H1 (cell line): ENCODE data around the gene CLMP.

Experiments used
- CBX5 ChIP-seq: fragments of 300-800, 300-1000 bp; sonication (generic); IDR thresholded peaks from 2 replicates; pipeline ENCODE4 v1.7.1; 2016; ENCODE audit warnings: antibody characterized with exemption, low read length, low read depth
- CTCF ChIP-seq, 3 experiments: IDR thresholded peaks; 1 replicate in 2 of 3; 2 replicates in 1 of 3; pipeline versions ENCODE4 v1.5.1 to v1.6.1; 2011; ENCODE audit warnings: low read length in 3 of 3, mild to moderate bottlenecking in 3 of 3, inconsistent platforms in 2 of 3, low read depth in 1 of 3, moderate library complexity in 1 of 3; ENCODE audit not compliant: insufficient read depth in 1 of 3; ENCODE audit errors: control extremely low read depth in 1 of 3
- EZH2 ChIP-seq: fragments of 200-600 bp; sonication (generic); IDR thresholded peaks from 2 replicates; pipeline ENCODE4 v1.7.1; 2012; ENCODE audit warnings: low read depth, mild to moderate bottlenecking, moderate library complexity, low read length, inconsistent platforms; ENCODE audit not compliant: severe bottlenecking
- GABPA ChIP-seq: IDR thresholded peaks from 2 replicates; pipeline ENCODE4 v1.6.1; 2011; ENCODE audit warnings: mild to moderate bottlenecking, low read length, moderate library complexity, borderline replicate concordance; ENCODE audit not compliant: insufficient read depth
- GTF2F1 ChIP-seq: IDR thresholded peaks from 2 replicates; pipeline ENCODE4 v1.6.1; 2012; ENCODE audit warnings: low read depth, low read length, improper control_type of control experiment, borderline replicate concordance
- JUND ChIP-seq: IDR thresholded peaks from 2 replicates; pipeline ENCODE4 v1.6.1; 2011; ENCODE audit warnings: mild to moderate bottlenecking, improper control_type of control experiment, low read length
- MAX ChIP-seq: IDR thresholded peaks from 2 replicates; pipeline ENCODE4 v1.6.1; 2012; ENCODE audit warnings: inconsistent platforms
- SIX5 ChIP-seq: IDR thresholded peaks from 2 replicates; pipeline ENCODE4 v1.6.1; 2011; ENCODE audit warnings: mild to moderate bottlenecking, low read depth, low read length
- SRF ChIP-seq: IDR thresholded peaks from 2 replicates; pipeline ENCODE4 v1.6.1; 2011; ENCODE audit warnings: mild to moderate bottlenecking, low read depth, low read length, moderate library complexity
- TAF1 ChIP-seq: IDR thresholded peaks from 2 replicates; pipeline ENCODE4 v1.6.1; 2011; ENCODE audit warnings: mild to moderate bottlenecking, low read depth, low read length
- USF2 ChIP-seq: IDR thresholded peaks from 2 replicates; pipeline ENCODE4 v1.6.1; 2011; ENCODE audit warnings: low read length, improper control_type of control experiment
- ZNF274 ChIP-seq: IDR thresholded peaks from 2 replicates; pipeline ENCODE4 v1.7.0; 2012; ENCODE audit warnings: low read length, borderline replicate concordance; ENCODE audit errors: extremely low read depth

GRCh38 chr11:123051146-123051545 lies 143.9 kb downstream of the CLMP start:
- TF ChIP-seq ZNF274 (no peak), MAX (no peak), CTCF (IDR thresholded peaks at IDR 0.05; ENCODE audit: control extremely low read depth in 1 of 3, insufficient read depth in 1 of 3, low read depth in 1 of 3, low read length in 3 of 3) (no peak), EZH2 (no peak), CBX5 (no peak), SIX5 (no peak), SRF (no peak), GABPA (no peak), TAF1 (no peak), GTF2F1 (no peak), JUND (no peak), USF2 (no peak)
